Lower leg skin (tissue), 4 donors: ENCODE data around the gene PRR5. TPM values are rescaled to one million over a fixed set of nuclear protein-coding genes. Genes with fewer than 3 reads are reported as not detected.

Source experiments
- DNase-seq, 2 donors: peaks; one replicate each; pipeline ENCODE4 v3.0.0-alpha.2; 2019; ENCODE audit warnings: low spot score in 2 of 2
- H3K4me3 ChIP-seq: fragments of 200-600 bp; sonication (generic); 2 replicates; pipeline ENCODE4 v1.5.1; 2017; ENCODE audit warnings: mild to moderate bottlenecking, low read depth; ENCODE audit not compliant: poor library complexity, severe bottlenecking
- POLR2A ChIP-seq, 2 donors: fragments of 450-650 bp; IDR thresholded peaks; one replicate each; pipeline ENCODE4 v1.6.1; 2016 to 2017; ENCODE audit warnings: antibody characterized with exemption in 2 of 2, mild to moderate bottlenecking in 1 of 2, moderate library complexity in 1 of 2
- WGBS, 2 donors: methylation state at CpG; one replicate each; pipeline ENCODE4 v1.1.5; 2018; 5-methylcytosine and 5-hydroxymethylcytosine counted together
- intact Hi-C: fragments of 100-400 bp; cut with DNase I; formaldehyde crosslinking; loops from one replicate; pipeline ENCODE4 v1.15.0; 2023; ENCODE audit warnings: low total_unique reads
- total RNA-seq, 4 donors: library from RNA; depleted of rRNA; stranded (reverse); fragments of >200 nt; gene quantifications; one replicate each; pipeline ENCODE4 v1.1.0, GENCODE V29; 2016
- TF ChIP-seq, protein P1 (sequence below), 3 donors: fragments of 450-650 bp; IDR thresholded peaks; one replicate each; pipeline ENCODE4 v1.5.1; 2016; ENCODE audit warnings: antibody characterized with exemption in 3 of 3, mild to moderate bottlenecking in 3 of 3, moderate library complexity in 2 of 3

The PRR5 gene
- total RNA-seq, 4 donors from 2014 or later, result 18.7 to 28.4 (median 19.6) TPM

DNA sequence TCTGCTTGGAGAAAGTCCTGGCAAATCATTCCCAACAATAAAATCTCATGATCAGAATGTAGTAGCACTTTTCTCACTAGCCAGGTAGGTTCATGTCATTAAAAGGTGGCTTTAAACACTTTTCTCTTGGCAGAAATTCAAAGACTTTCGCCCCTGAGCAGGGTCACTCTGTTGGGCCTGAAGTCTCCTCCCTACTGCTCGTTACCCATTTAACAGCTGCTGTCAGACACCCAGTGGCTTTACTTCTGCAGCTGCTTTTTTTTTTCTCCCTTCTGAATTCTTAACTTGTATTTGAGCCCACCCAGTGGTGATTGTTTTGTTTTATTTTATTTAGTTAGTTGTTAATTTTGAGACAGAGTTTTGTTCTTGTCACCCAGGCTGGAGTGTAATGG is 75.4 kb downstream of the PRR5 start:
- no peak overlapping the region for H3K4me3 ChIP-seq
- intact Hi-C loops, result no loop called here
- DNase-seq, result no peak
- no peak for TF ChIP-seq POLR2A (IDR thresholded peaks at IDR 0.05)
- TF ChIP-seq, protein P1, sequence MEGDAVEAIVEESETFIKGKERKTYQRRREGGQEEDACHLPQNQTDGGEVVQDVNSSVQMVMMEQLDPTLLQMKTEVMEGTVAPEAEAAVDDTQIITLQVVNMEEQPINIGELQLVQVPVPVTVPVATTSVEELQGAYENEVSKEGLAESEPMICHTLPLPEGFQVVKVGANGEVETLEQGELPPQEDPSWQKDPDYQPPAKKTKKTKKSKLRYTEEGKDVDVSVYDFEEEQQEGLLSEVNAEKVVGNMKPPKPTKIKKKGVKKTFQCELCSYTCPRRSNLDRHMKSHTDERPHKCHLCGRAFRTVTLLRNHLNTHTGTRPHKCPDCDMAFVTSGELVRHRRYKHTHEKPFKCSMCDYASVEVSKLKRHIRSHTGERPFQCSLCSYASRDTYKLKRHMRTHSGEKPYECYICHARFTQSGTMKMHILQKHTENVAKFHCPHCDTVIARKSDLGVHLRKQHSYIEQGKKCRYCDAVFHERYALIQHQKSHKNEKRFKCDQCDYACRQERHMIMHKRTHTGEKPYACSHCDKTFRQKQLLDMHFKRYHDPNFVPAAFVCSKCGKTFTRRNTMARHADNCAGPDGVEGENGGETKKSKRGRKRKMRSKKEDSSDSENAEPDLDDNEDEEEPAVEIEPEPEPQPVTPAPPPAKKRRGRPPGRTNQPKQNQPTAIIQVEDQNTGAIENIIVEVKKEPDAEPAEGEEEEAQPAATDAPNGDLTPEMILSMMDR (IDR thresholded peaks at IDR 0.05), result no peak
- WGBS, 2 donors, result 84 to 88% methylated on average over 2 of the region's 2 CpGs

GRCh38 chr22:44780876-44781449 is 79.0 kb downstream of the PRR5 start:
- H3K4me3 ChIP-seq, result no peak overlapping the region
- TF ChIP-seq POLR2A (IDR thresholded peaks at IDR 0.05), result no peak
- TF ChIP-seq, protein P1 (IDR thresholded peaks at IDR 0.05), result no peak
- intact Hi-C loops, result no loop called here
- 74 to 84% methylated on average over 17 of the region's 17 CpGs for WGBS, 2 donors
- no peak for DNase-seq

GRCh38 chr22:44782363-44782963 is 80.5 kb downstream of the PRR5 start:
- intact Hi-C loops, result no loop called here
- WGBS, 2 donors, result 49 to 54% methylated on average over 17 of the region's 17 CpGs
- TF ChIP-seq, protein P1 (IDR thresholded peaks at IDR 0.05), result no peak
- H3K4me3 ChIP-seq, result no peak overlapping the region
- DNase-seq, result peak in 1 of 2 donors; percentile 25

- TF ChIP-seq, protein P1 (IDR thresholded peaks at IDR 0.05), result no peak
- no peak for TF ChIP-seq POLR2A (IDR thresholded peaks at IDR 0.05)
- no peak overlapping the region for H3K4me3 ChIP-seq
- DNase-seq, result no peak
- intact Hi-C loops, result no loop called here
- 79 to 80% methylated on average over 9 to 10 of the region's 10 CpGs for WGBS, 2 donors
Measured at GRCh38 chr22:44783091-44783490, 81.1 kb downstream of the PRR5 start.

GRCh38 chr22:44783581-44783980 is 81.6 kb downstream of the PRR5 start:
- 62 to 70% methylated on average over 14 of the region's 14 CpGs for WGBS, 2 donors
- TF ChIP-seq, protein P1 (IDR thresholded peaks at IDR 0.05), result no peak
- no peak for TF ChIP-seq POLR2A (IDR thresholded peaks at IDR 0.05)
- H3K4me3 ChIP-seq, result no peak overlapping the region
- intact Hi-C loops, result no loop called here
- no peak for DNase-seq

DNA sequence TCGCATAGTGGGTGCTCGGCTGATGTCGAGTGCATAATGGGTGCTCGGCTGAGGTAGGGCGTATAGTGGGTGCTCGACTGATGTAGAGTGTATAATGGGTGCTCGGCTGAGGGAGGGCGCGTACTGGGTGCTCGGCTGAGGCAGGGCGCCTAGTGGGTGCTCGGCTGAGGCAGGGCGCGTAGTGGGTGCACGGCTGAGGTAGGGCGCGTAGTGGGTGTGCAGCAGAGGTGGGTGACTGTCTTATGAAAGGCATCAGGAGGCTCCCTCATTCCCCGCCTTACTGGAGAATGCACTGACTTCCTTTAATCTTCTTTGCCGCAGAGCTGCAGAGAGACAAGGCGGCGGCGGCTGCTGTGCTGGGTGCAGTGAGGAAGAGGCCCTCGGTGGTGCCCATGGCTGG is 84.1 kb downstream of the PRR5 start:
- 89 to 90% methylated on average over 23 of the region's 23 CpGs for WGBS, 2 donors
- intact Hi-C loops, result no loop called here
- TF ChIP-seq POLR2A (IDR thresholded peaks at IDR 0.05), result no peak
- TF ChIP-seq, protein P1 (IDR thresholded peaks at IDR 0.05), result no peak
- DNase-seq, result no peak
- no peak overlapping the region for H3K4me3 ChIP-seq
